Mesendoderm (in vitro differentiated cells): ENCODE results near the gene IL19.
A peak's percentile ranks its signal among the peaks of the same experiment; 100 is the strongest.

ENCODE experiments used
- DNase-seq: peaks from one replicate; pipeline ENCODE4 v3.0.0; 2013
- H2AK5ac ChIP-seq: 2 replicates; pipeline ENCODE4 v1.6.1; 2013; ENCODE audit warnings: low read length, inconsistent platforms
- H2BK120ac ChIP-seq: 2 replicates; pipeline ENCODE4 v1.6.1; 2013; ENCODE audit warnings: low read depth, mild to moderate bottlenecking, low read length, moderate library complexity, mixed read lengths
- H2BK15ac ChIP-seq: replicated peaks from 2 replicates; pipeline ENCODE4 v1.6.1; 2013; ENCODE audit warnings: low read depth, mild to moderate bottlenecking, moderate library complexity
- H2BK5ac ChIP-seq: 2 replicates; pipeline ENCODE4 v1.6.1; 2013; ENCODE audit warnings: low read length, inconsistent platforms
- H3K18ac ChIP-seq: 2 replicates; pipeline ENCODE4 v1.6.1; 2013; ENCODE audit warnings: mild to moderate bottlenecking, low read length, mixed read lengths
- H3K23ac ChIP-seq: one replicate; pipeline ENCODE4 v1.6.1; 2013; ENCODE audit warnings: low read length
- H3K27ac ChIP-seq: 2 replicates; pipeline ENCODE4 v1.5.1; 2013; ENCODE audit warnings: low read depth, mild to moderate bottlenecking, inconsistent platforms, low read length, moderate library complexity
- H3K27me3 ChIP-seq: 2 replicates; pipeline ENCODE4 v1.6.1; 2013; ENCODE audit warnings: low read length, control low read depth, mild to moderate bottlenecking, inconsistent platforms; ENCODE audit not compliant: insufficient read depth, poor library complexity
- H3K36me3 ChIP-seq: 2 replicates; pipeline ENCODE4 v1.6.1; 2013; ENCODE audit warnings: low read length, inconsistent platforms; ENCODE audit not compliant: control insufficient read depth, insufficient read depth
- H3K4ac ChIP-seq: one replicate; pipeline ENCODE4 v1.6.1; 2013; ENCODE audit warnings: low read depth, mild to moderate bottlenecking, low read length, moderate library complexity
- H3K4me1 ChIP-seq: 2 replicates; pipeline ENCODE4 v1.6.1; 2013; ENCODE audit warnings: low read depth, low read length, inconsistent platforms; ENCODE audit not compliant: control insufficient read depth
- H3K4me2 ChIP-seq: 2 replicates; pipeline ENCODE4 v1.6.1; 2013; ENCODE audit warnings: low read length
- H3K4me3 ChIP-seq: 2 replicates; pipeline ENCODE4 v1.5.1; 2013; ENCODE audit warnings: mild to moderate bottlenecking, low read length
- H3K56ac ChIP-seq: one replicate; pipeline ENCODE4 v1.6.1; 2013; ENCODE audit warnings: low read length
- H3K79me1 ChIP-seq: 2 replicates; pipeline ENCODE4 v1.6.1; 2013; ENCODE audit warnings: low read length, inconsistent platforms
- H3K79me2 ChIP-seq: 2 replicates; pipeline ENCODE4 v1.6.1; 2013; ENCODE audit warnings: mild to moderate bottlenecking, low read length; ENCODE audit not compliant: control insufficient read depth, insufficient read depth
- H3K9ac ChIP-seq: 2 replicates; pipeline ENCODE4 v1.6.1; 2013; ENCODE audit warnings: low read length, inconsistent platforms
- H4K5ac ChIP-seq: one replicate; pipeline ENCODE4 v1.6.1; 2013; ENCODE audit warnings: low read length
- H4K8ac ChIP-seq: one replicate; pipeline ENCODE4 v1.6.1; 2013; ENCODE audit warnings: low read depth, mild to moderate bottlenecking, control low read depth, low read length, moderate library complexity
- WGBS: extraction: QIAGEN DNeasy Blood & Tissue Kit; methylation state at CpG from one replicate; pipeline ENCODE4 v1.1.7; 2013; ENCODE audit warnings: low lambda C conversion rate, missing lambda C conversion rate; ENCODE audit not compliant: insufficient coverage; ENCODE audit errors: extremely low coverage; 5-methylcytosine and 5-hydroxymethylcytosine counted together

Gene IL19

GRCh38 chr1:206800411-206800810 lies 29.8 kb downstream of the IL19 start:
- H3K56ac ChIP-seq: no peak overlapping the region
- no peak overlapping the region for H2BK5ac ChIP-seq
- H3K4ac ChIP-seq: no peak overlapping the region
- H3K79me2 ChIP-seq: no peaks in the 10 kb centered on the region
- no peaks in the 10 kb centered on the region for H3K36me3 ChIP-seq
- no peaks in the 10 kb centered on the region for H3K4me1 ChIP-seq
- WGBS: no CpG with 5 or more reads among the region's 3 CpGs
- no peak overlapping the region for H3K18ac ChIP-seq
- DNase-seq: no peak
- no peak overlapping the region for H3K23ac ChIP-seq
- H3K9ac ChIP-seq: no peak overlapping the region
- no peak overlapping the region for H4K8ac ChIP-seq
- H2BK120ac ChIP-seq: no peak overlapping the region
- H3K79me1 ChIP-seq: no peaks in the 10 kb centered on the region
- no peak overlapping the region for H2AK5ac ChIP-seq
- H3K27me3 ChIP-seq: no peaks in the 10 kb centered on the region
- no peak overlapping the region for H4K5ac ChIP-seq
- H3K4me2 ChIP-seq: no peak overlapping the region
- no peak overlapping the region for H3K4me3 ChIP-seq
- no peak overlapping the region for H3K27ac ChIP-seq
- no peak overlapping the region for H2BK15ac ChIP-seq

GRCh38 chr1:206800891-206801290 lies 30.3 kb downstream of the IL19 start:
- Histone ChIP-seq H3K23ac (no peak overlapping the region), H3K4ac (no peak overlapping the region), H3K4me2 (no peak overlapping the region), H4K5ac (no peak overlapping the region), H3K18ac (no peak overlapping the region), H3K9ac (no peak overlapping the region), H3K79me2 (no peaks in the 10 kb centered on the region), H3K56ac (no peak overlapping the region), H3K4me3 (no peak overlapping the region), H2AK5ac (no peak overlapping the region), H3K79me1 (no peaks in the 10 kb centered on the region), H2BK5ac (no peak overlapping the region), H4K8ac (no peak overlapping the region), H3K27ac (no peak overlapping the region), H3K36me3 (no peaks in the 10 kb centered on the region), H2BK120ac (no peak overlapping the region), H3K4me1 (no peaks in the 10 kb centered on the region), H2BK15ac (no peak overlapping the region), H3K27me3 (no peaks in the 10 kb centered on the region)
- DNase-seq: no peak
- WGBS: no CpG with 5 or more reads among the region's 3 CpGs

- no peaks in the 10 kb centered on the region for H3K4me1 ChIP-seq
- no peak overlapping the region for H2BK120ac ChIP-seq
- no peaks in the 10 kb centered on the region for H3K27me3 ChIP-seq
- no peaks in the 10 kb centered on the region for H3K79me1 ChIP-seq
- no peak overlapping the region for H3K56ac ChIP-seq
- no peak overlapping the region for H4K5ac ChIP-seq
- H3K18ac ChIP-seq: no peak overlapping the region
- H2AK5ac ChIP-seq: no peak overlapping the region
- H3K79me2 ChIP-seq: no peaks in the 10 kb centered on the region
- H3K9ac ChIP-seq: no peak overlapping the region
- H3K4me3 ChIP-seq: no peak overlapping the region
- no peak overlapping the region for H4K8ac ChIP-seq
- peak; percentile 17 for DNase-seq
- H2BK5ac ChIP-seq: no peak overlapping the region
- WGBS: no CpG with 5 or more reads among the region's 1 CpG
- H3K36me3 ChIP-seq: no peaks in the 10 kb centered on the region
- H3K4me2 ChIP-seq: no peak overlapping the region
- H3K27ac ChIP-seq: no peak overlapping the region
- no peak overlapping the region for H2BK15ac ChIP-seq
- no peak overlapping the region for H3K23ac ChIP-seq
- H3K4ac ChIP-seq: no peak overlapping the region
These were observed 30.9 kb downstream of the IL19 start for GRCh38 chr1:206801467-206801866.

DNA sequence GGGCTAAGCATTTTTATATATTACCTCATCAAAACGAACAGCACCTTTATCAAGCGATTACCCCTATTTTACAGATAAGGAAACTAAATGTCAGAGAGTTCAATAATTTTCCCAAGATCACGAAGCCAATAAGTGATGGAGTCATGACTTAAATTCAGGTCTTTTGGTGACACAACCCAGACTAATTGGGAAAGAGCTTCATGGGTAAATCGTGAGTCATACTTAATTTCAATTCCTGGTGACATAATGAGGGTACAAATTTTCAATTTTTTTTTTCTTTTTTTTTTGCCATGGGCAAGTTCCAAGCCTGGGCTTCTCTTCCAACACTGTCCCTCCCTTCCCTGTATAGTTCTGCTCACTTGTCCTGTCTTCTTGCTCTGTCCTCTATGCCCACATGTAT lies 31.8 kb downstream of the IL19 start:
- no peak overlapping the region for H3K4ac ChIP-seq
- H3K9ac ChIP-seq: no peak overlapping the region
- H2BK15ac ChIP-seq: no peak overlapping the region
- no peaks in the 10 kb centered on the region for H3K36me3 ChIP-seq
- H3K4me1 ChIP-seq: no peaks in the 10 kb centered on the region
- H3K23ac ChIP-seq: no peak overlapping the region
- no peak overlapping the region for H4K8ac ChIP-seq
- H3K56ac ChIP-seq: no peak overlapping the region
- H3K79me2 ChIP-seq: no peaks in the 10 kb centered on the region
- DNase-seq: no peak
- H3K4me3 ChIP-seq: no peak overlapping the region
- H3K18ac ChIP-seq: no peak overlapping the region
- no peak overlapping the region for H4K5ac ChIP-seq
- WGBS: no CpG with 5 or more reads among the region's 4 CpGs
- no peaks in the 10 kb centered on the region for H3K27me3 ChIP-seq
- H2BK5ac ChIP-seq: no peak overlapping the region
- H3K79me1 ChIP-seq: no peaks in the 10 kb centered on the region
- H2AK5ac ChIP-seq: no peak overlapping the region
- no peak overlapping the region for H3K27ac ChIP-seq
- H3K4me2 ChIP-seq: no peak overlapping the region
- no peak overlapping the region for H2BK120ac ChIP-seq

DNA sequence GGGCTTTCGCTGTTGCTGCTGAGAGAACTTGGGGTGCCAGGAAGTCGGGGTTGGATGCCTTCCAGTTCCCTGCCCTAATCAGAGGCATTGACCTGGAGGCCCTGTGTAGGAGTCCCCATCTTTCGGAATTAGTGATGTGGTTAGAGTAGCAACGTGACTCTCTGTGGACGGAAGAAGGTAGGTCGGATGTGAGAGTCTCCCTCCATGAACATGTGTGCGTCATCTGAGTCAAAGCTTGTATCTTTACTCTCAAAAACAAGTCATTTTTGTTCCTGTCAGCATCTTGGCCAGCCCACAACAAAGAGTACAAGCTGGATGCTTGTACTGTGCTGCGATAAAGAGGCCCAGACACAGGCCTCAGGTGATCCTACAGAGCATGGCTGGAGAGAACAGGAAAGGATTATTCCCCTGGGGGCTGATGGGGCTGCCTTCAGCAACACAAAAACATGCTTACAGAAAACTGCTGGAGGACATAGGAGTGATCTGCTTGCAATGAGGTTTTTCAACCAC lies 32.7 kb downstream of the IL19 start:
- Histone ChIP-seq H3K23ac (no peak overlapping the region), H3K4me1 (no peaks in the 10 kb centered on the region), H3K27ac (no peak overlapping the region), H2BK15ac (no peak overlapping the region), H3K4ac (no peak overlapping the region), H3K4me2 (no peak overlapping the region), H3K18ac (no peak overlapping the region), H4K8ac (no peak overlapping the region), H3K4me3 (no peak overlapping the region), H2BK5ac (no peak overlapping the region), H3K9ac (no peak overlapping the region), H3K79me1 (no peaks in the 10 kb centered on the region), H2AK5ac (no peak overlapping the region), H4K5ac (no peak overlapping the region), H3K27me3 (no peaks in the 10 kb centered on the region), H3K79me2 (no peaks in the 10 kb centered on the region), H3K36me3 (no peaks in the 10 kb centered on the region), H3K56ac (no peak overlapping the region), H2BK120ac (no peak overlapping the region)
- WGBS: no CpG with 5 or more reads among the region's 8 CpGs
- DNase-seq: peak; percentile 31

DNA sequence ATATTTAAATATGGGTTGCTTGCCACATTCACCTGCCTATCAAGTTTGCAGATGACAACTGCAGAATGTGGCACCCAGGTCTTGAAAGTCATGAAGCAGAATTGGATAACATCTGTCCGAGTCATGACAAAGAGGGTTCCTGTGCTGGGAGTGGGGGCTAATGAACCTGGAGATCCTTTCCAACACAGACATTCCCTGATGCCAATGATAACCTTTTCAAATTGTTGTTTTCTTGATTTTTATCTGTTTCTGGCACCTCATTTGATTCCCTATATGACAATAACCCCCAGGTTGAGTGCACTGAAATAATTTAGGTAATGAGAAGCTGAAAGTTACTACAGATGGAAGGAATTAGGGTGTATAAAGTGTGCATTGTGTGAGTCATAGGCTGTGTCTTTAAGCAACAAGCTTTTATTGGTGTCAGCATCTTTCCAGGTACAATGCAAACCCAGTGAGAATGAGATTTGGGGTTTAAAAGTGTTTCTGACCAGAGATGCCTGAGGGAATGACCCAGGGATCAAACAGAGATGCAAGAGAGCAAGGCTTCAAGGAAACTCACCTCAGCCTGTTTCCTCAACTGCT lies 33.7 kb downstream of the IL19 start:
- Histone ChIP-seq H3K36me3 (no peaks in the 10 kb centered on the region), H2BK5ac (no peak overlapping the region), H3K4me2 (no peak overlapping the region), H3K9ac (no peak overlapping the region), H3K27ac (no peak overlapping the region), H3K4me3 (no peak overlapping the region), H4K5ac (no peak overlapping the region), H3K4ac (no peak overlapping the region), H3K23ac (no peak overlapping the region), H3K79me2 (no peaks in the 10 kb centered on the region), H2AK5ac (no peak overlapping the region), H3K56ac (no peak overlapping the region), H3K4me1 (peaks cover 4% of the 10 kb centered on the region), H2BK15ac (no peak overlapping the region), H3K18ac (no peak overlapping the region), H2BK120ac (no peak overlapping the region), H3K79me1 (no peaks in the 10 kb centered on the region), H4K8ac (no peak overlapping the region), H3K27me3 (no peaks in the 10 kb centered on the region)
- WGBS: no CpG with 5 or more reads among the region's 1 CpG
- DNase-seq: no peak
